GM23338 (cell line): ENCODE measurements around the gene FAM50A. TPM values are rescaled to one million over a fixed set of nuclear protein-coding genes. Genes with fewer than 3 reads are reported as not detected.

ENCODE experiments used
- ATAC-seq: fragments of 200-7000 bp; cut with Tn5 transposase; 3 replicates; pipeline ENCODE4 v1.9.1; 2020
- DNase-seq: peaks from one replicate; pipeline ENCODE4 v3.0.0-alpha.2; 2015; ENCODE audit warnings: low spot score
- H2AFZ ChIP-seq: fragments of 200-600 bp; sonication (generic); 2 replicates; pipeline ENCODE4 v1.8.0; 2016; ENCODE audit warnings: antibody characterized with exemption, mild to moderate bottlenecking, moderate library complexity
- H3F3A ChIP-seq: fragments of 200-600 bp; sonication (generic); replicated peaks from 2 replicates; pipeline ENCODE4 v1.8.0; 2017; ENCODE audit warnings: antibody characterized with exemption, mixed run types, low read depth
- H3K27ac ChIP-seq: fragments of 200-600 bp; sonication (generic); 2 replicates; pipeline ENCODE4 v1.6.1; 2016; ENCODE audit warnings: low read depth
- H3K27me3 ChIP-seq: fragments of 200-600 bp; sonication (generic); 2 replicates; pipeline ENCODE4 v1.8.0; 2016; ENCODE audit warnings: mild to moderate bottlenecking, mixed run types, moderate library complexity; ENCODE audit not compliant: insufficient read depth
- H3K36me3 ChIP-seq: fragments of 200-600 bp; sonication (generic); 2 replicates; pipeline ENCODE4 v1.8.0; 2016; ENCODE audit warnings: mild to moderate bottlenecking; ENCODE audit not compliant: insufficient read depth
- H3K4me1 ChIP-seq: fragments of 200-600 bp; sonication (generic); 2 replicates; pipeline ENCODE4 v1.8.0; 2016; ENCODE audit warnings: mild to moderate bottlenecking, moderate library complexity; ENCODE audit not compliant: insufficient read depth
- H3K4me2 ChIP-seq: fragments of 200-600 bp; sonication (generic); 2 replicates; pipeline ENCODE4 v1.7.1; 2017; ENCODE audit warnings: mixed run types
- H3K4me3 ChIP-seq: fragments of 200-600 bp; sonication (generic); 2 replicates; pipeline ENCODE4 v1.6.1; 2016; ENCODE audit warnings: mixed run types
- H3K79me2 ChIP-seq: fragments of 200-600 bp; sonication (generic); replicated peaks from 2 replicates; pipeline ENCODE4 v1.8.0; 2017; ENCODE audit warnings: mild to moderate bottlenecking; ENCODE audit not compliant: insufficient read depth
- H3K9me2 ChIP-seq: fragments of 200-600 bp; sonication (generic); 2 replicates; pipeline ENCODE4 v1.8.0; 2017; ENCODE audit not compliant: insufficient read depth
- H4K20me1 ChIP-seq: fragments of 200-600 bp; sonication (generic); replicated peaks from 2 replicates; pipeline ENCODE4 v1.8.0; 2017; ENCODE audit warnings: mild to moderate bottlenecking; ENCODE audit not compliant: insufficient read depth
- H3K27ac Mint-ChIP-seq: 2 replicates; pipeline ENCODE4 v1.8.0; 2020; ENCODE audit warnings: inconsistent platforms, mild to moderate bottlenecking, moderate library complexity, mixed read lengths
- H3K27me3 Mint-ChIP-seq: 3 replicates; pipeline ENCODE4 v1.8.0; 2022; ENCODE audit warnings: low read depth, mild to moderate bottlenecking, moderate library complexity, mixed read lengths, inconsistent platforms; ENCODE audit not compliant: insufficient read depth, poor library complexity
- H3K36me3 Mint-ChIP-seq: 3 replicates; pipeline ENCODE4 v1.8.0; 2021; ENCODE audit warnings: low read depth, mild to moderate bottlenecking, inconsistent platforms, moderate library complexity, mixed read lengths
- H3K4me1 Mint-ChIP-seq: 3 replicates; pipeline ENCODE4 v1.8.0; 2020; ENCODE audit warnings: mild to moderate bottlenecking, inconsistent platforms, mixed read lengths
- H3K4me3 Mint-ChIP-seq: 3 replicates; pipeline ENCODE4 v1.8.0; 2021; ENCODE audit warnings: moderate library complexity, mild to moderate bottlenecking, inconsistent platforms, mixed read lengths
- H3K9me3 Mint-ChIP-seq: 3 replicates; pipeline ENCODE4 v1.8.0; 2020; ENCODE audit warnings: moderate library complexity, mild to moderate bottlenecking, inconsistent platforms, mixed read lengths
- CREB1 ChIP-seq: fragments of 250-450 bp; sonication (Bioruptor Pico); IDR thresholded peaks from 2 replicates; pipeline ENCODE4 v1.5.0; 2020; ENCODE audit warnings: low read depth, mild to moderate bottlenecking, moderate library complexity
- EZH2 ChIP-seq: fragments of 200-600 bp; sonication (generic); IDR thresholded peaks from one replicate; pipeline ENCODE4 v1.8.0; 2017; ENCODE audit warnings: antibody characterized with exemption, mild to moderate bottlenecking, low read depth; ENCODE audit not compliant: unreplicated experiment
- EZH2phosphoT487 ChIP-seq: fragments of 200-600 bp; sonication (generic); IDR thresholded peaks from one replicate; pipeline ENCODE4 v1.8.1; 2018; ENCODE audit warnings: antibody characterized with exemption; ENCODE audit not compliant: unreplicated experiment
- JUNB ChIP-seq: IDR thresholded peaks from one replicate; pipeline ENCODE4 v1.6.1; 2016; ENCODE audit warnings: antibody characterized with exemption; ENCODE audit not compliant: unreplicated experiment
- NANOG ChIP-seq: IDR thresholded peaks from 2 replicates; pipeline ENCODE4 v1.6.1; 2016; ENCODE audit warnings: antibody characterized with exemption, borderline replicate concordance
- POLR2AphosphoS5 ChIP-seq: IDR thresholded peaks from 2 replicates; pipeline ENCODE4 v1.6.1; 2016; ENCODE audit warnings: antibody characterized with exemption, low read depth
- STAT1 ChIP-seq: IDR thresholded peaks from one replicate; pipeline ENCODE4 v1.6.1; 2016; ENCODE audit warnings: antibody characterized with exemption; ENCODE audit not compliant: unreplicated experiment
- ZNF114 ChIP-seq: fragments of 250-450 bp; sonication (Bioruptor Pico); IDR thresholded peaks from 2 replicates; pipeline ENCODE4 v1.5.0; 2020; ENCODE audit warnings: mild to moderate bottlenecking, moderate library complexity
- ZNF331 ChIP-seq: fragments of 250-450 bp; sonication (Bioruptor Pico); IDR thresholded peaks from 2 replicates; pipeline ENCODE4 v1.5.0; 2020; ENCODE audit warnings: low read depth, mild to moderate bottlenecking, moderate library complexity
- polyA plus RNA-seq: library from polyadenylated mRNA; unstranded; fragments of >200 nt; fragmentation: Nextera tagmentation; extraction: Ambion mirVana; gene quantifications from 2 replicates; pipeline ENCODE4 v1.2.1, GENCODE V29; 2016
- total RNA-seq: library from RNA; depleted of rRNA; stranded (reverse); fragments of >200 nt; shearing (Covaris generic); gene quantifications from 2 replicates; pipeline ENCODE4 v1.2.3, GENCODE V29; 2014
- TF ChIP-seq, protein P1 (sequence below), 2 experiments: fragments of 200-600 bp in 1 of 2; sonication (generic) in 1 of 2; conservative IDR thresholded peaks; 2 replicates each; pipeline versions ENCODE4 v1.5.1 to v1.6.1; 2016 to 2017; ENCODE audit warnings: antibody characterized with exemption in 2 of 2, low read depth in 2 of 2, mild to moderate bottlenecking in 2 of 2, moderate library complexity in 1 of 2
- TF ChIP-seq, protein P2 (sequence below): IDR thresholded peaks from 2 replicates; pipeline ENCODE4 v1.6.1; 2016; ENCODE audit warnings: antibody characterized with exemption
- TF ChIP-seq, protein P3 (sequence below): IDR thresholded peaks from one replicate; pipeline ENCODE4 v1.6.1; 2018; ENCODE audit warnings: antibody characterized with exemption; ENCODE audit not compliant: unreplicated experiment
- TF ChIP-seq, protein P4 (sequence below): fragments of 250-450 bp; sonication (Bioruptor Pico); IDR thresholded peaks from 2 replicates; pipeline ENCODE4 v1.5.0; 2020; ENCODE audit warnings: mild to moderate bottlenecking, moderate library complexity

FAM50A gene
- total and polyA plus RNA-seq, 2 experiments from 2014 or later, result 23.9 to 77.6 TPM

DNA sequence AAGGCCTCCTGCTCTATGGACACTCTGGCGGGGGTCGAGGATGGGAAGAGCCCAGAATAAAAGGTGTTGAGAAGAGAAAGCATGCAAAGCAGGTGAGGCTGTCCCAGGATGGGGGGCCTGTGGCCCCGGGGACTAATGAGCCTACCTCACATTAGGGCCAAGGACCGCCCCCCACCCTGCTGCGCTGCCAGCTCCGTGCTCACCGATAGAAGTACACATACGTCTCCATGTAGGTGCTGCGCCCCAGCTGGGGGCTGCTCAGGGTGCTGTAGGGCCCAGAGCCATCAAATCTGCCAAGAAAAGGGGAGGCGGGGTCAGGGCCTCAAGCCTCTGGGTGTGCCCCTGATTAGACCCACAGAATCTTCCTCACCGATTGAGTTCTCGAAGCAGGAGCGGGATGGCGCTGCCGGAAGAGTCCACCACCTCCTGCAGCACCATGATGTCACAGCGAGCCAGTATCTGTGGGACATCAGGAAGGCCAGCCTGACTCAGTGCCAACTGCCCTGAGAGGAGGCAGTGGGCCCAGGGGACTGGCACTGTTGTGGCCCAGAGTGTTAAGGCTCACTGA, 39.2 kb upstream of the FAM50A start:
- Mint-ChIP-seq H3K4me1 (peaks cover 17% of the 10 kb centered on the region), H3K36me3 (peaks cover 18% of the 10 kb centered on the region), H3K9me3 (peaks cover 2% of the 10 kb centered on the region; the same call in 1 of the 3 replicates), H3K4me3 (no peak overlapping the region), H3K27me3 (peaks cover 29% of the 10 kb centered on the region), H3K27ac (no peak overlapping the region)
- no peak overlapping the region for H2AFZ ChIP-seq
- H3K79me2 ChIP-seq, result peaks cover 1% of the 10 kb centered on the region
- no peaks in the 10 kb centered on the region for H4K20me1 ChIP-seq
- H3F3A ChIP-seq, result peaks cover 14% of the 10 kb centered on the region
- TF ChIP-seq CREB1 (no peak), EZH2phosphoT487 (no peak), EZH2 (no peak), NANOG (no peak), POLR2AphosphoS5 (no peak), ZNF331 (no peak), ZNF114 (CRISPR knock-in tag) (no peak), STAT1 (no peak), JUNB (no peak)
- TF ChIP-seq, protein P1, sequence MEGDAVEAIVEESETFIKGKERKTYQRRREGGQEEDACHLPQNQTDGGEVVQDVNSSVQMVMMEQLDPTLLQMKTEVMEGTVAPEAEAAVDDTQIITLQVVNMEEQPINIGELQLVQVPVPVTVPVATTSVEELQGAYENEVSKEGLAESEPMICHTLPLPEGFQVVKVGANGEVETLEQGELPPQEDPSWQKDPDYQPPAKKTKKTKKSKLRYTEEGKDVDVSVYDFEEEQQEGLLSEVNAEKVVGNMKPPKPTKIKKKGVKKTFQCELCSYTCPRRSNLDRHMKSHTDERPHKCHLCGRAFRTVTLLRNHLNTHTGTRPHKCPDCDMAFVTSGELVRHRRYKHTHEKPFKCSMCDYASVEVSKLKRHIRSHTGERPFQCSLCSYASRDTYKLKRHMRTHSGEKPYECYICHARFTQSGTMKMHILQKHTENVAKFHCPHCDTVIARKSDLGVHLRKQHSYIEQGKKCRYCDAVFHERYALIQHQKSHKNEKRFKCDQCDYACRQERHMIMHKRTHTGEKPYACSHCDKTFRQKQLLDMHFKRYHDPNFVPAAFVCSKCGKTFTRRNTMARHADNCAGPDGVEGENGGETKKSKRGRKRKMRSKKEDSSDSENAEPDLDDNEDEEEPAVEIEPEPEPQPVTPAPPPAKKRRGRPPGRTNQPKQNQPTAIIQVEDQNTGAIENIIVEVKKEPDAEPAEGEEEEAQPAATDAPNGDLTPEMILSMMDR (conservative IDR thresholded peaks at IDR 0.05; ENCODE audit: low read depth in 2 of 2), result no peak
- TF ChIP-seq, protein P2, sequence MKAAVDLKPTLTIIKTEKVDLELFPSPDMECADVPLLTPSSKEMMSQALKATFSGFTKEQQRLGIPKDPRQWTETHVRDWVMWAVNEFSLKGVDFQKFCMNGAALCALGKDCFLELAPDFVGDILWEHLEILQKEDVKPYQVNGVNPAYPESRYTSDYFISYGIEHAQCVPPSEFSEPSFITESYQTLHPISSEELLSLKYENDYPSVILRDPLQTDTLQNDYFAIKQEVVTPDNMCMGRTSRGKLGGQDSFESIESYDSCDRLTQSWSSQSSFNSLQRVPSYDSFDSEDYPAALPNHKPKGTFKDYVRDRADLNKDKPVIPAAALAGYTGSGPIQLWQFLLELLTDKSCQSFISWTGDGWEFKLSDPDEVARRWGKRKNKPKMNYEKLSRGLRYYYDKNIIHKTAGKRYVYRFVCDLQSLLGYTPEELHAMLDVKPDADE, result no peak
- TF ChIP-seq, protein P3, sequence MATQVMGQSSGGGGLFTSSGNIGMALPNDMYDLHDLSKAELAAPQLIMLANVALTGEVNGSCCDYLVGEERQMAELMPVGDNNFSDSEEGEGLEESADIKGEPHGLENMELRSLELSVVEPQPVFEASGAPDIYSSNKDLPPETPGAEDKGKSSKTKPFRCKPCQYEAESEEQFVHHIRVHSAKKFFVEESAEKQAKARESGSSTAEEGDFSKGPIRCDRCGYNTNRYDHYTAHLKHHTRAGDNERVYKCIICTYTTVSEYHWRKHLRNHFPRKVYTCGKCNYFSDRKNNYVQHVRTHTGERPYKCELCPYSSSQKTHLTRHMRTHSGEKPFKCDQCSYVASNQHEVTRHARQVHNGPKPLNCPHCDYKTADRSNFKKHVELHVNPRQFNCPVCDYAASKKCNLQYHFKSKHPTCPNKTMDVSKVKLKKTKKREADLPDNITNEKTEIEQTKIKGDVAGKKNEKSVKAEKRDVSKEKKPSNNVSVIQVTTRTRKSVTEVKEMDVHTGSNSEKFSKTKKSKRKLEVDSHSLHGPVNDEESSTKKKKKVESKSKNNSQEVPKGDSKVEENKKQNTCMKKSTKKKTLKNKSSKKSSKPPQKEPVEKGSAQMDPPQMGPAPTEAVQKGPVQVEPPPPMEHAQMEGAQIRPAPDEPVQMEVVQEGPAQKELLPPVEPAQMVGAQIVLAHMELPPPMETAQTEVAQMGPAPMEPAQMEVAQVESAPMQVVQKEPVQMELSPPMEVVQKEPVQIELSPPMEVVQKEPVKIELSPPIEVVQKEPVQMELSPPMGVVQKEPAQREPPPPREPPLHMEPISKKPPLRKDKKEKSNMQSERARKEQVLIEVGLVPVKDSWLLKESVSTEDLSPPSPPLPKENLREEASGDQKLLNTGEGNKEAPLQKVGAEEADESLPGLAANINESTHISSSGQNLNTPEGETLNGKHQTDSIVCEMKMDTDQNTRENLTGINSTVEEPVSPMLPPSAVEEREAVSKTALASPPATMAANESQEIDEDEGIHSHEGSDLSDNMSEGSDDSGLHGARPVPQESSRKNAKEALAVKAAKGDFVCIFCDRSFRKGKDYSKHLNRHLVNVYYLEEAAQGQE, result no peak
- TF ChIP-seq, protein P4, sequence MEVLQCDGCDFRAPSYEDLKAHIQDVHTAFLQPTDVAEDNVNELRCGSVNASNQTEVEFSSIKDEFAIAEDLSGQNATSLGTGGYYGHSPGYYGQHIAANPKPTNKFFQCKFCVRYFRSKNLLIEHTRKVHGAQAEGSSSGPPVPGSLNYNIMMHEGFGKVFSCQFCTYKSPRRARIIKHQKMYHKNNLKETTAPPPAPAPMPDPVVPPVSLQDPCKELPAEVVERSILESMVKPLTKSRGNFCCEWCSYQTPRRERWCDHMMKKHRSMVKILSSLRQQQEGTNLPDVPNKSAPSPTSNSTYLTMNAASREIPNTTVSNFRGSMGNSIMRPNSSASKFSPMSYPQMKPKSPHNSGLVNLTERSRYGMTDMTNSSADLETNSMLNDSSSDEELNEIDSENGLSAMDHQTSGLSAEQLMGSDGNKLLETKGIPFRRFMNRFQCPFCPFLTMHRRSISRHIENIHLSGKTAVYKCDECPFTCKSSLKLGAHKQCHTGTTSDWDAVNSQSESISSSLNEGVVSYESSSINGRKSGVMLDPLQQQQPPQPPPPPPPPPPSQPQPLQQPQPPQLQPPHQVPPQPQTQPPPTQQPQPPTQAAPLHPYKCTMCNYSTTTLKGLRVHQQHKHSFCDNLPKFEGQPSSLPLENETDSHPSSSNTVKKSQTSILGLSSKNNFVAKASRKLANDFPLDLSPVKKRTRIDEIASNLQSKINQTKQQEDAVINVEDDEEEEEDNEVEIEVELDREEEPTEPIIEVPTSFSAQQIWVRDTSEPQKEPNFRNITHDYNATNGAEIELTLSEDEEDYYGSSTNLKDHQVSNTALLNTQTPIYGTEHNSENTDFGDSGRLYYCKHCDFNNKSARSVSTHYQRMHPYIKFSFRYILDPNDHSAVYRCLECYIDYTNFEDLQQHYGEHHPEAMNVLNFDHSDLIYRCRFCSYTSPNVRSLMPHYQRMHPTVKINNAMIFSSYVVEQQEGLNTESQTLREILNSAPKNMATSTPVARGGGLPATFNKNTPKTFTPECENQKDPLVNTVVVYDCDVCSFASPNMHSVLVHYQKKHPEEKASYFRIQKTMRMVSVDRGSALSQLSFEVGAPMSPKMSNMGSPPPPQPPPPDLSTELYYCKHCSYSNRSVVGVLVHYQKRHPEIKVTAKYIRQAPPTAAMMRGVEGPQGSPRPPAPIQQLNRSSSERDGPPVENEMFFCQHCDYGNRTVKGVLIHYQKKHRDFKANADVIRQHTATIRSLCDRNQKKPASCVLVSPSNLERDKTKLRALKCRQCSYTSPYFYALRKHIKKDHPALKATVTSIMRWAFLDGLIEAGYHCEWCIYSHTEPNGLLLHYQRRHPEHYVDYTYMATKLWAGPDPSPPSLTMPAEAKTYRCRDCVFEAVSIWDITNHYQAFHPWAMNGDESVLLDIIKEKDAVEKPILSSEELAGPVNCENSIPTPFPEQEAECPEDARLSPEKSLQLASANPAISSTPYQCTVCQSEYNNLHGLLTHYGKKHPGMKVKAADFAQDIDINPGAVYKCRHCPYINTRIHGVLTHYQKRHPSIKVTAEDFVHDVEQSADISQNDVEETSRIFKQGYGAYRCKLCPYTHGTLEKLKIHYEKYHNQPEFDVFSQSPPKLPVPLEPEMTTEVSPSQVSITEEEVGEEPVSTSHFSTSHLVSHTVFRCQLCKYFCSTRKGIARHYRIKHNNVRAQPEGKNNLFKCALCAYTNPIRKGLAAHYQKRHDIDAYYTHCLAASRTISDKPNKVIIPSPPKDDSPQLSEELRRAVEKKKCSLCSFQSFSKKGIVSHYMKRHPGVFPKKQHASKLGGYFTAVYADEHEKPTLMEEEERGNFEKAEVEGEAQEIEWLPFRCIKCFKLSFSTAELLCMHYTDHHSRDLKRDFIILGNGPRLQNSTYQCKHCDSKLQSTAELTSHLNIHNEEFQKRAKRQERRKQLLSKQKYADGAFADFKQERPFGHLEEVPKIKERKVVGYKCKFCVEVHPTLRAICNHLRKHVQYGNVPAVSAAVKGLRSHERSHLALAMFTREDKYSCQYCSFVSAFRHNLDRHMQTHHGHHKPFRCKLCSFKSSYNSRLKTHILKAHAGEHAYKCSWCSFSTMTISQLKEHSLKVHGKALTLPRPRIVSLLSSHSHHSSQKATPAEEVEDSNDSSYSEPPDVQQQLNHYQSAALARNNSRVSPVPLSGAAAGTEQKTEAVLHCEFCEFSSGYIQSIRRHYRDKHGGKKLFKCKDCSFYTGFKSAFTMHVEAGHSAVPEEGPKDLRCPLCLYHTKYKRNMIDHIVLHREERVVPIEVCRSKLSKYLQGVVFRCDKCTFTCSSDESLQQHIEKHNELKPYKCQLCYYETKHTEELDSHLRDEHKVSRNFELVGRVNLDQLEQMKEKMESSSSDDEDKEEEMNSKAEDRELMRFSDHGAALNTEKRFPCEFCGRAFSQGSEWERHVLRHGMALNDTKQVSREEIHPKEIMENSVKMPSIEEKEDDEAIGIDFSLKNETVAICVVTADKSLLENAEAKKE, result no peak
- no peak overlapping the region for H3K27ac ChIP-seq
- H3K27me3 ChIP-seq, result no peaks in the 10 kb centered on the region
- no peak for DNase-seq
- ATAC-seq, result no peak
- peaks cover 2% of the 10 kb centered on the region; the same call in 1 of the 2 replicates for H3K36me3 ChIP-seq
- H3K9me2 ChIP-seq, result no peaks in the 10 kb centered on the region
- no peak overlapping the region for H3K4me3 ChIP-seq
- H3K4me1 ChIP-seq, result peaks cover 8% of the 10 kb centered on the region; the same call in 1 of the 2 replicates
- no peak overlapping the region for H3K4me2 ChIP-seq
